Thyroid gland (tissue), 4 donors: ENCODE measurements around the gene CST2. TPM values are rescaled to one million over a fixed set of nuclear protein-coding genes. Genes with fewer than 3 reads are reported as not detected.

Source experiments
- DNase-seq, 2 donors: peaks; one replicate each; pipeline ENCODE4 v3.0.0-alpha.2; 2019
- H3K27ac ChIP-seq, 3 donors: fragments of 200-600 bp; sonication (generic); 1 replicate in 2 of 3; 2 replicates in 1 of 3; pipeline ENCODE4 v1.5.1; 2016 to 2019; ENCODE audit warnings: mild to moderate bottlenecking in 1 of 3, moderate library complexity in 1 of 3
- H3K27me3 ChIP-seq: fragments of 200-600 bp; sonication (generic); one replicate; pipeline ENCODE4 v1.5.1; 2019
- H3K36me3 ChIP-seq, 2 donors: fragments of 200-600 bp; sonication (generic); one replicate each; pipeline ENCODE4 v1.5.1; 2016 to 2019
- H3K4me1 ChIP-seq, 2 donors: fragments of 200-600 bp; sonication (generic); one replicate each; pipeline ENCODE4 v1.5.1; 2017 to 2019
- H3K4me3 ChIP-seq, 3 donors: fragments of 200-600 bp; sonication (generic); replicated peaks in 1 of 3; 1 replicate in 2 of 3; 2 replicates in 1 of 3; pipeline ENCODE4 v1.5.1; 2016; ENCODE audit warnings: mild to moderate bottlenecking in 1 of 3
- H3K9me3 ChIP-seq: fragments of 200-600 bp; sonication (generic); one replicate; pipeline ENCODE4 v1.5.1; 2017
- POLR2A ChIP-seq, 2 donors: fragments of 450-650 bp; IDR thresholded peaks; one replicate each; pipeline ENCODE4 v1.6.1; 2017; ENCODE audit warnings: antibody characterized with exemption in 2 of 2, mild to moderate bottlenecking in 2 of 2, moderate library complexity in 1 of 2
- WGBS, 2 donors: methylation state at CpG; one replicate each; pipeline ENCODE4 v1.1.5; 2017; 5-methylcytosine and 5-hydroxymethylcytosine counted together
- intact Hi-C: fragments of 100-400 bp; cut with DNase I; formaldehyde crosslinking; loops from one replicate; pipeline ENCODE4 v1.15.1; 2023
- total RNA-seq, 4 donors: library from RNA; depleted of rRNA; stranded (reverse); fragments of >200 nt; gene quantifications; one replicate each; pipeline ENCODE4 v1.2.3, GENCODE V29; 2016
- TF ChIP-seq, protein P1 (sequence below), 6 experiments: fragments of 200-600 bp in 3 of 6; fragments of 450-650 bp in 3 of 6; sonication (generic) in 3 of 6; IDR thresholded peaks; one replicate each; pipeline ENCODE4 v1.5.1; 2016 to 2019; ENCODE audit warnings: antibody characterized with exemption in 6 of 6, mild to moderate bottlenecking in 2 of 6, inconsistent platforms in 1 of 6, moderate library complexity in 1 of 6

The CST2 gene, protein sequence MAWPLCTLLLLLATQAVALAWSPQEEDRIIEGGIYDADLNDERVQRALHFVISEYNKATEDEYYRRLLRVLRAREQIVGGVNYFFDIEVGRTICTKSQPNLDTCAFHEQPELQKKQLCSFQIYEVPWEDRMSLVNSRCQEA
- not detected for total RNA-seq

DNA sequence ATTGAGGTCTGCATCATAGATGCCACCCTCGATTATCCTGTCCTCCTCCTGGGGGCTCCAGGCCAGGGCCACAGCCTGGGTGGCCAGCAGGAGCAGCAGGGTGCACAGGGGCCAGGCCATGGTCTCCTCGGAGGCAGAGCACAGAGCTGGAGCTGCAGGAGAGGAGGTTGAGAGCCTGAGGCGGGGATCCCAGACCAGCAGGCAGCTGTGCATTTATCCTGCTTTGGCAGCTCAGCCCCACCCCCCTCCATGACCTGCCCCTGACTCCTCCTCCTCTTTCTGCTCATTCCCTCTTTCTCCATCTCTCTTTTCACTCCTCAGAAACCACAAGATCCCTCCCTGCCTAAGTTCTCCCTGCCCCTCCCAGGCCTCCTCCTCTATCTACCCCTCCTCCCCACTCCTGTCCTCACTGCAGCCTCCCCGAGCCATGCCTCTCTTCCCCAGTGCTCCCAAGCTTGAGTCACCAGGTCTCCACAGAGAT is at the start of gene CST2:
CST2 (minus strand) TSS at position 189 of the 481 bp plus-strand sequence; CDS start at position 120, 69 bp downstream.
- 50 to 55% methylated on average over 4 of the region's 4 CpGs for WGBS, 2 donors
- Histone ChIP-seq H3K4me1 (no peaks in the 10 kb centered on the region), H3K36me3 (no peaks in the 10 kb centered on the region), H3K27ac (no peak within 1 kb of the TSS), H3K9me3 (no peaks in the 10 kb centered on the region), H3K4me3 (no peak within 1 kb of the TSS), H3K27me3 (no peaks in the 10 kb centered on the region)
- no peak for DNase-seq
- intact Hi-C loops: no loop called here
- TF ChIP-seq POLR2A (IDR thresholded peaks at IDR 0.05): no peak
- TF ChIP-seq, protein P1, sequence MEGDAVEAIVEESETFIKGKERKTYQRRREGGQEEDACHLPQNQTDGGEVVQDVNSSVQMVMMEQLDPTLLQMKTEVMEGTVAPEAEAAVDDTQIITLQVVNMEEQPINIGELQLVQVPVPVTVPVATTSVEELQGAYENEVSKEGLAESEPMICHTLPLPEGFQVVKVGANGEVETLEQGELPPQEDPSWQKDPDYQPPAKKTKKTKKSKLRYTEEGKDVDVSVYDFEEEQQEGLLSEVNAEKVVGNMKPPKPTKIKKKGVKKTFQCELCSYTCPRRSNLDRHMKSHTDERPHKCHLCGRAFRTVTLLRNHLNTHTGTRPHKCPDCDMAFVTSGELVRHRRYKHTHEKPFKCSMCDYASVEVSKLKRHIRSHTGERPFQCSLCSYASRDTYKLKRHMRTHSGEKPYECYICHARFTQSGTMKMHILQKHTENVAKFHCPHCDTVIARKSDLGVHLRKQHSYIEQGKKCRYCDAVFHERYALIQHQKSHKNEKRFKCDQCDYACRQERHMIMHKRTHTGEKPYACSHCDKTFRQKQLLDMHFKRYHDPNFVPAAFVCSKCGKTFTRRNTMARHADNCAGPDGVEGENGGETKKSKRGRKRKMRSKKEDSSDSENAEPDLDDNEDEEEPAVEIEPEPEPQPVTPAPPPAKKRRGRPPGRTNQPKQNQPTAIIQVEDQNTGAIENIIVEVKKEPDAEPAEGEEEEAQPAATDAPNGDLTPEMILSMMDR (IDR thresholded peaks at IDR 0.05): no peak

DNA sequence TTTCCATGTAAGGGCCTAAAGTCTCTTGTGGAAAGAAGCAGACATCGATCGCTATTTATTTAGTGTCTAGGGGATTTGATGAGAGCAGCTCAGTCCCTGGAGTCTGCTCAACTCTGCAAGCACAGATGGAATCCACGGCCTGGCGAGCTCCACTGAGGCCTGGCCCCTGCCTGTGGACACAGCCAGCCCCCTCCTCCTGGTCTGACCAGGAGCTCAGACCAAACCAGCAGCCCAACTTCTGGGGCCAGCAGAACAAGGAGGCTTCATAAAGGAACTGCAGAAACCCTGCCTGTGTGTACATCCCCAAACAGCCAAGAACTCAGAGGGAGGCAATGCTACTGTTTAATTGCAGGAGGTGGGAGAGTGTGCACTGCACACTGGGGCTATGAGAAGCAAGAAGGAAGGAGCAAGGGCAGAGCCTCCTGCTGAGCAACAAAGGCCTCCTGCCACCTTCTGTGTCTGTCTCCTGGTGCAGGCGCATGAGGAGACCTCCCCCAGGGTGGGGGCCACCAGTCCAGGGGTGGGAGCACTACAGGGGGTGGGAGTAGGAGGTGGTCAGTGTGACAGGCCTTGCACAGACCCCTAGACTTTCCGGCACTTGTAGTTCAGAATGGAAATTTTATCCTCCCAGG is 49.2 kb upstream of the CST2 start:
- intact Hi-C loops: no loop called here
- no peak overlapping the region for H3K27ac ChIP-seq
- H3K4me1 ChIP-seq: peaks cover 0 to 3% of the 10 kb centered on the region in 2 donors
- no peaks in the 10 kb centered on the region for H3K36me3 ChIP-seq
- TF ChIP-seq POLR2A (IDR thresholded peaks at IDR 0.05): no peak
- TF ChIP-seq, protein P1 (IDR thresholded peaks at IDR 0.05): no peak
- no peaks in the 10 kb centered on the region for H3K9me3 ChIP-seq
- H3K27me3 ChIP-seq: no peaks in the 10 kb centered on the region
- DNase-seq: no peak
- H3K4me3 ChIP-seq: no peak overlapping the region
- 67 to 88% methylated on average over 6 of the region's 6 CpGs for WGBS, 2 donors

DNA sequence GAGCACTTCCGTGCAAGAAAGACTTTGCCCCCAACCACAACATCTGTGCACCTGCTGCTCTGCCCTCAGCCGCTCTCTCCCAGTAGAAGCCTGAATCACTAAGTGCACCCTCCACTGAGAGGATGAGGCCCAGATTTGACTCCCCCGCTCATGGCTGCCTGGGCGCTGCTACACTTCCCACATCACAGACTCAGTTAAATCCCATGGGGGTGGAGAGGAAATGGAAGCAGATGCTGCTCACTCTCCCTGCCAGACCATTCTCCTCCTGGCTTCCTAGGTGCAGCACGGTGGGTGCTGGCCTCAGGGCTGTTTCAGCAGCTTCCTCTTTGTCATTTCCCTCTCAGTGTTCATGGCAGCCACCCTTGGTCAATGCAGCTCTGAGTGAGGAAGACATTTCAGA is 48.2 kb upstream of the CST2 start:
- Histone ChIP-seq H3K4me1 (no peaks in the 10 kb centered on the region), H3K9me3 (no peaks in the 10 kb centered on the region), H3K27ac (no peak overlapping the region), H3K4me3 (no peak overlapping the region), H3K36me3 (no peaks in the 10 kb centered on the region), H3K27me3 (no peaks in the 10 kb centered on the region)
- TF ChIP-seq, protein P1 (IDR thresholded peaks at IDR 0.05): no peak
- TF ChIP-seq POLR2A (IDR thresholded peaks at IDR 0.05): no peak
- intact Hi-C loops: no loop called here
- WGBS, 2 donors: 77 to 80% methylated on average over 5 of the region's 5 CpGs
- no peak for DNase-seq

DNA sequence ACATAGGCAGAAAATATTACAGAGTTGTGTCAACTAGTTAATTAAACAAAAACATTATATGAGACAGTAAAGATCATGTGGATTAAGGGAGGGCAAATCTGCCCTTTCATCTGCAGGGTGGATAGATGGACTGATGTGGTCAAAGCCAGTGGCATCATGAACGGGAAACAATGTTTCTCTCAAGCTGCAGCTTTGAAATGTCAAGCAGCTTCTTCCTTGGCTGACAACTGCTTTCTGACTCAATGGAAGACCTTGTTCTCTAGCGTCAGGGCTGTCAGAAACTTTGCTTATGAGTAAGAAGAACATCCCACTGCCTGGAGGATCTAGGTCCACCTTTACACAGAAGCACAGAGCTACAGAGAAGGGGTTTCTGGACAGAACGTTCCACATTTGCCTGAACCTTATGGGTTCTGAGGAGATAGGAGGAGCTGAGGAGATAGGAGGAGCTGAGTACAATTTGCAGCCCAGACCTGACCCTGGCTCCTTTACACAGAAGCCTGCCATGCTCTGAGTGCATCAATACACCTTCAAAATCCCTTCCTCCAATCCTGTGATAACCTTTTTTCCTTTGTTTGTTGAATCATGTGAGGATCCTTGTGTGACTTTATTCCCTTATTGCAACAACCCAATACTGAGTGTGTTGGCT is 47.0 kb upstream of the CST2 start:
- TF ChIP-seq POLR2A (IDR thresholded peaks at IDR 0.05): no peak
- TF ChIP-seq, protein P1 (IDR thresholded peaks at IDR 0.05): no peak
- intact Hi-C loops: no loop called here
- Histone ChIP-seq H3K4me1 (no peaks in the 10 kb centered on the region), H3K36me3 (no peaks in the 10 kb centered on the region), H3K4me3 (no peak overlapping the region), H3K27me3 (no peaks in the 10 kb centered on the region), H3K27ac (no peak overlapping the region), H3K9me3 (no peaks in the 10 kb centered on the region)
- 74 to 79% methylated on average over 3 of the region's 3 CpGs for WGBS, 2 donors
- no peak for DNase-seq

DNA sequence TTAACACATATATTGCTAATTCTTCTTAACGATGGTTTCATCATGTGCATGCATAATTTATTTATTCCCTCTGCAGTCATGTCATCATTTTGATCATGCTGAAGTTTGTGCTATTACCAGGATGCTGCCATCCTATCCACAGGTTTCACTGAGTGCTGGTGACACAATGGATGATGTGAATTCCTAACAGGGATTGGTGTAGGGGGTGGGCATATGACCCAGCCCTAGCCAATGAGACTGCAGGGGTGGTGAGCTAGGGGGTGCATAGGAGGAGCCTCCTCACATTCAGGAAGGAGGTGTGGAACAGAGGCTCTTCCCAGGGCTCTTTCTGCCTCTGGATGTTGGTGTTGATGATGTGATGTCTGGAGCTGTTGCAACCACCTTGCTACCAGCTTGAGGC is 45.5 kb upstream of the CST2 start:
- WGBS, 2 donors: 96 to 98% methylated on average over 1 of the region's 1 CpG
- H3K27ac ChIP-seq: no peak overlapping the region
- DNase-seq: no peak
- no peaks in the 10 kb centered on the region for H3K27me3 ChIP-seq
- no peaks in the 10 kb centered on the region for H3K9me3 ChIP-seq
- TF ChIP-seq, protein P1 (IDR thresholded peaks at IDR 0.05): no peak
- no peak for TF ChIP-seq POLR2A (IDR thresholded peaks at IDR 0.05)
- intact Hi-C loops: no loop called here
- H3K36me3 ChIP-seq: no peaks in the 10 kb centered on the region
- H3K4me1 ChIP-seq: no peaks in the 10 kb centered on the region
- H3K4me3 ChIP-seq: no peak overlapping the region
